ELF-1 (cell line): Measurements from ENCODE around the gene TUBA1C.
"Not testable (repeated sequence)": the region's sequence is repeated elsewhere in the genome, so short reads cannot be mapped to it uniquely, and the experiment has no call there.

Source experiments
- DNase-seq: peaks from one replicate; pipeline ENCODE4 v3.0.0-alpha.2; 2016; ENCODE audit warnings: low read depth, low spot score

Gene TUBA1C

DNA sequence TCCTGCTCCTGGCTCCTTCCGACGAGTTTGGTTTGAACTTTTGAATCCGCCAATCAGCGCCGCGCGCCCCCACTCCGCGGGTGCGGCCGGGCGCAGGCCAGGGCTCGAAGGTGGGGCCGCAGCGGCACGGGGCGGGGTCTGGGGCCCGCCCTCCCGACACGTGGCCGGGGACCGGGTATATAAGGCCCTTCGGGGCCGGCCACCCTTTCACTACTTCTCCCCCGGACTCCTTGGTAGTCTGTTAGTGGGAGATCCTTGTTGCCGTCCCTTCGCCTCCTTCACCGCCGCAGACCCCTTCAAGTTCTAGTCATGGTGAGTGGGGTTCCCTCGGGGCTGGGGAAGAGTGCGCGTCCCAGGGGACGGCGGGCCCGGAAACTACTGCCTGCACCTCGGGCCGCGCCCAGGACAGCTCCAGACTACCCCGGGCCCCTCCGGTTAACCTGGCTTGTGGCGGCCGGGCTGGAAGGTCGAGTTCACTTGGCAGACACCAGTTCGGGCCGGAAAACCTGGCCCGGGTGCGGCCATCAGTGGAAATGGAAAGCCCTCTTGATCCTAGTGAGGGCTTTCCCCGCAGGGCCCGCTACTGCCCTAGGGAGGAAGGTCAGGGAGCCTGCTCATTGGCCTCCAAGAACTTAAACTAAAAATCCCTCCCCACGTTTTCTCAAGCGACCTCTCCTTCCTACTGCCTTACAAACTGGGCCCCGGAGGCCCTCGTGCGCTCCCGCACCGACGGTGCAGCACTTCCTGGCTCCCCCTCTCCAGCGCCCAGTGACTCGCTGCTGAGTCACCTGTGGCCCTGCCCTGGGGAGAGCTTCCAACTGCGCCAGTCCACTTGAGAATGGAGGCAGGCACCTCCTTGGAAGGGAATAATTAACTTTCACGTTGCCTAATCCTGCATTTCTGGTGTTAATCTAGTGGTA lies at the start of gene TUBA1C:
TSS of gene TUBA1C (plus strand) at position 210 of the 920 bp plus-strand sequence. CDS start at position 310, 100 bp downstream.
- DNase-seq, result peak; percentile 98

DNA sequence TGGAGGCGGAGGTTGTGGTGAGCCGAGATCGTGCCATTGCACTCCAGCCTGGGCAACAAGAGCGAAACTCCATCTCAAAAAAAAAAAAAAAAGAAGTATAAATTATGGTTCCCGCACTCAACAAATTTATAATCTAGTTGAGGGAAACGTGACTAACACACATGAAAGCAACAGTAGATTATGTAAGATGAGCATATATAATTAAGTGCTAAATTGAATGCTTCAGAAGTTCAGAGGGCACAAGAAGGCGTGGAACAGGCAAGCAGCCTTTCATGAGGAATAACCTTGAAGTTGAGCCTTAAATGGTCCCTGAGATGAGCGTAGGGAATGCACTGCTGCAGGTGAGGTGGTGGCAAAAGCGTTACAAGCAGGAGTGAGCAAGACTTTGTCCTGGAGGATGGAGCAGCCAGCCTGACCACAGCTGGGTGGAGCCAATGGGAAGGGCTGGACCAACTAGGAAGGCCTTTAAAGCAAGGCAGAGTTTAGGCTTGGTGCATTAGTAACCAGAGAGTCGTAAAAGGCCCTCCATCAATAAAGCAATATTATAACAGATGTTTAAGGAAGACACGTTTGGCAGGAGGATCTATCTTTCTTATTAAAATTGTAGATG lies 45.4 kb upstream of the TUBA1C start:
- no peak for DNase-seq

- no peak for DNase-seq
These were observed 43.9 kb upstream of the TUBA1C start for GRCh38 chr12:49220972-49221371.

GRCh38 chr12:49223122-49223521 lies 41.8 kb upstream of the TUBA1C start:
- DNase-seq, result no peak

DNA sequence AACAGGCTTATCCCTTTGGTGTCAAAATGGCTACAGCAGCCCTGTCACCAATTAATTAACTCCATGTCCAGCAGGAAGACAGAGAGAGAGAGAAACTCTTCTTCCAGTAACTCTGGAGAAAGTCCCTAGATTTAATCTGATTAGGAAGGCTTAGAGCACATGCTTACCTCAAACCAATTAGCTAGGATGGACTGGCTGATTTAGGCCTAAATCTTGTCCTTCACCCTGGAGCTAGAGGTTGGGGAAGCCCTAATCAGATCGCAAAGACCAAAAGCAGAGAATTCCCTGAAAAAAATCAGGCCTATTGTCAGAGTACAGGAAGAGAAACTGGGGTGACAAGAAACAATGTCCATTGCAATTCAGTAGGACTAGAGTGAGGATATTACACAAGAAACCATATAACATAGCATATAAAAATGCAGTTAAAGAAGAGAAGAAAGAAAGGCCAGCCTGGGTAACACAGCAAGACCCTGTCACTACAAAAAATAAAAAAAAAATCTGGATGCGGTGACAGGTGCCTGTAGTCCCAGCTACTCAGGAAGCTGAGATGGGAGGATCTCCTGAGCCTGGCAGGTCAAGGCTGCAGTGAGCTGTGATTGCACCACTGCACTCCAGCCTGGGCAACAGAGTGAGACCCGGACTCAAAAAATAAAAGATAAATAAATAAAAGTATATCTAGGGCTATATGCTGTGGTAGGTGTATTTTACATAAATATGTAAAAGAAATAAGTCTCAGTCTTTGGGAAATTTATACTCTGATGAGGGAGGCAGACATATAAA lies 41.1 kb upstream of the TUBA1C start:
- DNase-seq, result no peak

- no peak for DNase-seq
These were observed 39.2 kb upstream of the TUBA1C start for GRCh38 chr12:49225576-49226166.

DNA sequence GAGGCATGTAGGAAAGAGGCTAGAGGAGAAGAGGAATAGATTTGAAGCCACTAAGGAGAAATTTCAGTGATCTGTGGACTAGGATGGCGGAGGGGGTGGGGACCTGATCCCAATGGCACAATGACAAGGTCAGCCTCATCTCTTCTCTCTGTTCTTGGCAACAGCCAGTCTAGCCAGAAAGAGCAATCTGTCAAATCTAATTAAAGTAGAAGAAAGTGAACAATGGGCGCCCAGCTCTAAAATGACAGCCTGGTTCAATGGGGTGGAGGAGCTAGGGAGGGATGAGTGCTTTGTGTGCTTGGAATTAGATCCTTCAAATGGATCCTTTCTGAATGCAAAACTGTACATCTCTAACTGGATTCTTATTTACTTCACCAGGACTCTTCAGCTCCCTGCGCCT lies 37.2 kb upstream of the TUBA1C start:
- no peak for DNase-seq

DNA sequence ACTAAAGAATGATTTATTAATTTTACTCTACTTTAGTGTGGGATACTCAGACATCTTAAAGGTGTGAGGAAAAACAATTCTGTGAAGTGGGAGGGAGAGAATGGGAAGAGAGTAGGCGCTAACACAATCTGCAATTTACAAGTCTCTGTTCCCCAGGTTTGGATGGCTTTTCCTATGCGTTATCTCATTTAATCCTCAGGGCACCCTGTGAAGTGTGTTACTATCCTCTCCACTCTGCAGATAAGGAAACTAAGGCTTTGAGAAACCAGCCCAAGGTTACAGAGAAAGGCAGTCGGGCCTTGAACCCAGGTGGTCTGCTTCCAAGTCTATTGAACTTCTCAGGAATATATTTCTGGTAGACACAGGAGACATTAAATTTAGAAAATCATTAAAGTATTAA lies 36.2 kb upstream of the TUBA1C start:
- DNase-seq, result no peak

- no peak for DNase-seq
These were observed 34.6 kb upstream of the TUBA1C start for GRCh38 chr12:49230176-49230804.

DNA sequence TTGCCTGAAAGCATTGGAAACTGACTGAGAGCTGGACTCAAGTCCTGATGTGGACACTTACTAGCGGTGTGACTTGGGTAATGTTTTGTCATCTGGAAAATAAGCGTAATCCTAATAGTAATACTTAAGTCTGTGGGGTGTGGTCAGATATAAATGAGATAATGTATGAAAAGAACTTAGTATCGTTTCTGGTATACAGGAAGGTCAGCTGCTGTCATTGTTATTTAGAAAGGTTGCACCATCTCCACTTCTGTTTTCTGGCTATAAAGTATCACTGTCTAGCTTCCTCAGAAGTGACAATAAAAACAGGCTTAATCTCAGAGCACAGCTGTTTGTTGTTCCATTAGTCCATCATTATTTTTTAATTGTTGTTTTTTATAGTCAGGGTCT lies 34.1 kb upstream of the TUBA1C start:
- DNase-seq, result no peak

DNA sequence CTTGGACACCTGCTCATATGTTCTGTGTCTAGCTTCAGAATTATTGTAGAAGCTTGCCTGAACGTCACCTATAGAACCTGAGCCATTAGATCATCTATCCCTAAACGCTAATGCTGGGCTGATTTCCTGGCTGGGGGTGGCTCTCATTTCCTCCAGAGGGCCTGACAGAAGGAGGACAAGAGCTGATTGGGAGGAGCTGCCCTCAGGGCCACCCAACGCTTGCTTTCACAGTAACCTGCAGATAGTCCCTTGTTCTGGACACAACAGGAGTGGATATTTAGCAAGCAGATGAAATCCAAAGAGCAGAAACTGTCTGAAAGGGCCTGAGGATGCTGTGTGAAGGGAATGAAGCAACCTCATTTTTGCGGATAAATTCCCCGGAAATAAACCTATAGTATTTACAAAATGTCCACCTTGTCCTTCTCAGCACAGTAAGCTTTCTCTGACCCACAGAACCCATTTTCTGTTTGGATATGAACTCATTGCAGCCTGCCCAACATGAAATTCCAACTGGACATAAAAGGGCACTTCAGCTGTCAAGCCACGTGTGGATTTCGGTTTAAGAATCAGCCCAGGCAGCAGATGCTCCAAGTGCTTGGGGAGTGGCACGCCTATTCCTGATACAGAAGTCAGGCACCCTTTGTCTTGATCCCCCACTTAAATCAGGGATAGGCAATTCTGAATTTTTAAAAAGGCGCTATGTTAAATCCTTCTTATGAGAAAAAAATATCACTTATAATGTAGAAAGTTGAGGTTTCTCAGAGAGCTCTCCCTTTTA lies 32.8 kb upstream of the TUBA1C start:
- DNase-seq, result peak; percentile 54

GRCh38 chr12:49232940-49233841 lies 31.7 kb upstream of the TUBA1C start:
- peak; percentile 88 for DNase-seq

DNA sequence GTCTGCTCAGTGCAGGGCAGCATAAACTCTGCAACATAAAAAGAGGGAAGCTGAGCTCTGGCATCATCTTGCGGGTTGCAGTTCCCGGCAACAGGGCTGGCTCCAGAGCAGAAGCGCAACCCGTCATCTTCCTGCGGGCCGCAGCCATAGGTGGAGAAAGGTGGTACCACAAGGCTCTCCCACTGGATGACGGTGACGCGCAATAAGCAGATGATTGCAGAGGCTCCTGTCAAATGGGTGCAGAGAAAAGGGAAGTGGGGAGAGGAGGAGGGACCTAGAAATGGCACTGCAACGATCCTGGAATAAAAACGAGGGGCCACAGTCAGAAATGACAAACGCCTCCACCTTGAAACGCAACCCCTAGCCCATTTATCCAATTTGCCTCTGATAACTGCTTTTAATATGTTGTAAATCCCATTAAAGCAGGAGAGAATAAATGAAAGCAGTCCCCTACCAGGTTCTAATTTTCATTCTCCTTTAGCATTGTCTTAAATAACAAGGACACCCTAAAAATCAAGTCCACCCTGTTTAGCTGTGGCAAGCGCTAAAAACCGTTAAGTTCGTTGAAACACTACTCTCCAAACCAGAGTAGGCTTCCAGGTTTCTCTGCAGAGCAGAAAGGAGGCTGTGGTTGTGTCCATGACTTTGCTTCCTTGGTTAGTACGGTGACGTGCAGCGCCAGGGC lies 30.9 kb upstream of the TUBA1C start:
- no peak for DNase-seq

- DNase-seq, result no peak
These were observed 28.5 kb upstream of the TUBA1C start for GRCh38 chr12:49236423-49236822.

DNA sequence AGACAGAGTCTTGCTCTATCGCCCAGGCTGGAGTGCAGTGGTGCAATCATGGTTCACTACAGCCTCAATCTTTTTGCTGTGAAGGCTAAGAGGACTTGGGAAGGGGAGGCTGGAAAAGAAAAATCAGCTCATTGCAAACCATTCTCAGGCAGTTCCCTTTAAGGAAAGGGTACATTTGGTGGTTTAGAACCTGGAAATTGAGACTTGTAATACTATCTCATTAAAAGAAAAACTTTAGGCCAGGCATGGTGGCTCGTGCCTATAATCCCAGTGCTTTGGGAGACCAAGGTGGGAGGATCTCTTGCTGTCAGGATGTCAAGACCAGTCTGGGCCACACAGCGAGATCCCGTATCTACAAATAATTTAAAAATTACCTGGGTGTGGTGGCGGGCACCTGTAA lies 21.3 kb upstream of the TUBA1C start:
- no peak for DNase-seq

GRCh38 chr12:49244176-49244575 lies 20.7 kb upstream of the TUBA1C start:
- DNase-seq, result no peak

GRCh38 chr12:49251357-49251756 lies 13.5 kb upstream of the TUBA1C start:
- DNase-seq, result no peak

DNA sequence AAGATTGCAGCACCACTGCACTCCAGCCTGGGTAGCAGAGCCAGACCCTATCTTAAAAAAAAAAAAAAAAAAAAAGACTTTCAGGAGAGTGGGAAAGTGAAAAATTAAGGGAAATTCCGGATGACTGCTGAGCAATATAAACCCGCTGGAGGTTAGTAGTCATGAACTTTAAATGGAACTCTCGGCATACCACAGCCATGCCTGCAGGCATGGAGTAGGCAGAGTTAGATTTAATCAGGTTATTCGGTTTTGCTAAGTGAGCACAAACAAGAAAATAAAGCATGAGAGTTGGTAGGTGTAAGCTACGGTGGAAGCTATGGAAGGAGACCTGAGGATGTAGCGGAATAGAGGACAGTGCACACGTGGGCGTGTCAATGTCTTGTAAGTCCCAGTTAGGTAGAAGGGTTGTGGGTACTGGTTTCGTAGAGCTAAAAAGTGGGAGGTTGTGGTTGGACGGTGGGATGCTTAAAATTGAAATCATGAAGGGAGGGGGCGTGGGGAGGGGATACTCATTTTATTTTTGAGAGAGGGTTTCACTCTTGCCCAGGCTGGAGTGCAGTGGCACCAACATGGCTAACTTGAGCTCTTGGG lies 11.8 kb upstream of the TUBA1C start:
- DNase-seq, result no peak

DNA sequence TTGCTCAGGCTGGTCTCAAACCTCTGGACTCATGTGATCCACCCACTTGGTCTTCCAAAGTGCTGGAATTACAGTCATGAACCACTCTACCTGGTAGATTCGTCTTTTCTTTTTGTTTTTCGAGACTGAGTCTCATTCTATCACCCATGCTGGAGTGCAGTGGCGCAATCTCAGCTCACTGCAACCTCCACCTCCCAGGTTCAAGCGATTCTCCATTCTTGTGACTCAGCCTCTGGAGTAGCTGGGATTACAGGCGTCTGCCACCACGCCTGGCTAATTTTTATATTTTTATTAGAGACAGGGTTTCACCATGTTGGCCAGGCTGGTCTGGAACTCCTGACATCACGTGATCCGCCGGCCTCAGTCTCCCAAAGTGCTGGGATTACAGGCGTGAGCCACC lies 9.4 kb upstream of the TUBA1C start:
- not testable (repeated sequence) for DNase-seq
